Activated naive CD4-positive, alpha-beta T cell (primary cell): ENCODE results near the gene TOR1AIP2.

ENCODE experiments used
- DNase-seq, 4 experiments: peaks; one replicate each; lab custom pipeline; 2025; lab: John Stamatoyannopoulos, UW

The TOR1AIP2 gene

DNA sequence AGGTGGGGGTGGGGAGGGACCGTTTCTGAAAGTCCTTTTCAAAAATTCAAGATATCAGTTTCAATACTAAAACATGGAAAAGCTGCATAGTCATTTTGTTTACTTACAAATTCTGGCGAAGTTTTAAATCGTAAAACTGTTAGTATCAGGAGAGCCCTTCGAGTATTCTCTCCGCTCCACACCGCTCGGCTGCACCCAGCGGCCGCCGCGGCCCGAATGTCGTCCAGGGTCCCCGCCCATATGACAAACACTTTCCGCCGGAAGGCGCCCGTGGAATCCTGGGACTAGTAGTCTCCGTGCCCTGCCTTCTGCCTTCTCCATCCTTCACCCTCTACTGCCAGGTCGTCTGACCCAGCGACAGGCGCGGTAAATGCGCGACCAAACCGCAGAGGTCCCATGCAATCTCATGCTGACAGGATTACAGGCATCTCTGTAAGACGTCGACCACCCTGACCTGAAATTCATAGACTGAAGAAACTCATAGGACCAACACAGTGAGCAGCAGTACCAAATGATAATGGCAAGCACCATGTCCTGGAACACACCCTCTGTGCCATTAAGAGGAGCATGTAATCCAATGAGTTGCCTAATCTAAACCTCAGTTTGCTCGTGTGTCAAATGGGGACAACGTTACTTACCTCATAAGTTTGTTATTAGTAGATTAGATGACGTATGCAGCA, at the start of gene TOR1AIP2:
Gene TOR1AIP2 (minus strand): TSS at position 218 of the 680 bp plus-strand sequence. CDS start 25,138 bp downstream, outside the sequence.
- DNase-seq: peak; percentile 42 to 78 (median 57)

DNA sequence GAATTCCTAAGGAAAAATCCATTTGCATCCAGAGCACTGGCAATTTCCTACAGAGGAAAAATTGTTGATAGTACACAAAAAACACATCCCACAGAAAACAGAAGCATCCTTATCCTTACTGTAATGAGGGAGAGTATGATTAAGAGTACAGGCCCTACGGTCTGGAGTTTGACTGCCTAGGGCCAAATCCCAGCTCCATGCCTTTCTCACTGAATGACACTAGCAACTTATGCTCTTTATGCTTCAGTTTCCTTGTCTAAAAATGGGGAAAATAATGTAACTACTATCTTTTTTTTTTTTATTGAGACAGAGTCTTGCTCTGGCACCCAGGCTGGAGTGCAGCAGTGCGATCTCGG, 49.2 kb upstream of the TOR1AIP2 start:
- DNase-seq: no peak

DNA sequence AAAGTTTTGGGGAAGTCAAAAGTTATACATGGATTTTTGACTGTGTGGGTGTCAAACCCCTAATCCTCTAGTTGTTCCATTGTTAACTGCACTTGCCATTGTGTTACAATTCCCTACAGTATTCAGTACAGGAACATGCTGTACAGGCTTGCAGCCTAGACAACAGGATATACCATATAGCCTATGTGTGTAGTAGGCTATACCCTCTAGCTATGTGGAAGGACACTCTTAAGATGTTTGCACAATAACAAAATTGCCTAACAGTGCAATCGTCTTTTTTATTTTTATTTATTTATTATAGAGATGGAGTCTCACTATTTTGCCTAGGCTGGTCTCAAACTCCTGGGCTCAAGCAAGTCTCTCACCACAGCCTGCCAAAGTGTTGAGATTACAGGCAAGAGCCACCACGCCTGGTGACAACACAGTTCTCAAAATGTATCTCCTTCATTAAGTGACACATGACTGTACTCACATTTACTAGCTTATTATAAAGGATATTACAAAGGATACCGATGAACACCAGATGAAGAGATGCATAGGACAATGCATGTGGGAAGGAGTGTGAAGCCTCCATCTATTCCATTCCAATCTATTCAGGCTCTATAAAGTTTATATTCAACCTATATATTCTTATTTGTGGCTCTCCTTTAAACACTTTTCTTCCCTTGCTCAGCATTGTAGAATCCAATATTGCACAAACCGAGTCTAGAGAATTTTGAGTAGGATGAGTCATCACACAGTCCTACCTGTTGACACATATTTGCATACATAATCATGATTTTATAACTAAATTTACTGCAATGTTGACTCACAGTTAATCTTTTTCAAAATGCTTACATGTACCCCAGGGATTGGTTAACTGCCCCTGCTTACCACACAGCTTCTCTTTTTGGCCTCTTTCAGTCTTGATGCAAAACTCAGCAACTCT, 48.6 kb upstream of the TOR1AIP2 start:
- DNase-seq: no peak

DNA sequence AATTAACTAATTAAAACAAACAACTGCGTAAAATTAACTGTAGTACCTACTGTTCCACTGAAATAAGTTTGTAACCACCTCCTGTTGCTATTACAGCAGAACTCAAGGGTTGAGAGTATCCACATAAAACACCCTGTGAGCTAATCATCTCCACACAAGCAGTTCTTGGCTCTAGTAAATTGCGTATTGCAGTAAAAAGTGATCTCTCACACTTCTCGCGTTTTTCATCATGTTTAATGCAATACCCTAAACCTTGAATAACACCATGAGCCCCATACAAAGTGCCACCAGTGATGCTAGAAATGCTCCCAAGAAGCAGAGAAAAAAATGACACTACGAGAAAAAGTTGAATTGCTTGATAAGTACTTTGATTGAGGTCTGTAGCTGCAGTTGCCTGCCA, 47.7 kb upstream of the TOR1AIP2 start:
- no peak for DNase-seq

DNA sequence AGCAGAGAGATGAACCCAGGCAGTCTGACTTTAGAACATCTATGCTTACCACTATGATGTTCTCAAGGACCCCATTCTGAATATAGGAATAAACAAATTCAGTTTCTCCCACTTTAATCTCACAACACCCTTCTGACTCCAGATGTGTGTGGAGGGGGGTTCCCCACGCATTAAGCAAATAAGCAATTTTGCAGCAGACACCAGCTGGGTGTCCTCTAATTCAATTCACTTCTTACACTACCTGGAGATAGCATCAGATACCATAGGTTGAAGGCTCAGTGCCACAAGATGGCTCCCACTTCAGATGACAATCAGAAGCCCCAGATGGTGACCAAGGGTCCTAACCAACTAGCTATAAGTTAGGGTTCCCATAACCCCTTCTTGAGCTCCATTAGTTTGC, 46.7 kb upstream of the TOR1AIP2 start:
- DNase-seq: no peak

DNA sequence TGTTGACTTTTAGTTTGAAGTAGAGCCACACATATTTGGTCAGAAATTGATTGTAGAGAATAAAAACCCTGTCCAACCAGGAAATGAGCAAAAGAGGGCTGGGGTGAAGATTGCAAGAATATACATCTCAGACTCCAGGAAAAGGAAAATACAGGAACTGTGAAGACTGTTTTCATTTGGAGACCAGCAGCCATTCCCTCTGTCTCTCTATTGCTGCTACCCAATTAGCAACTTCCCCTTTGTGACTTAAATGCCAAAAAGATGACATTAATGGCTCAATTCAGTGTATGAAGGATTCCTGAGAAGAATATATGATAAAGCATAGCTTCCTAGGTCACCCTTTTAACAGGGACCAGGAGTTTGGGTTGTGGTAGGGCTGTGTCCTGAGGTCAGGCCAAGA, 45.4 kb upstream of the TOR1AIP2 start:
- DNase-seq: no peak

DNA sequence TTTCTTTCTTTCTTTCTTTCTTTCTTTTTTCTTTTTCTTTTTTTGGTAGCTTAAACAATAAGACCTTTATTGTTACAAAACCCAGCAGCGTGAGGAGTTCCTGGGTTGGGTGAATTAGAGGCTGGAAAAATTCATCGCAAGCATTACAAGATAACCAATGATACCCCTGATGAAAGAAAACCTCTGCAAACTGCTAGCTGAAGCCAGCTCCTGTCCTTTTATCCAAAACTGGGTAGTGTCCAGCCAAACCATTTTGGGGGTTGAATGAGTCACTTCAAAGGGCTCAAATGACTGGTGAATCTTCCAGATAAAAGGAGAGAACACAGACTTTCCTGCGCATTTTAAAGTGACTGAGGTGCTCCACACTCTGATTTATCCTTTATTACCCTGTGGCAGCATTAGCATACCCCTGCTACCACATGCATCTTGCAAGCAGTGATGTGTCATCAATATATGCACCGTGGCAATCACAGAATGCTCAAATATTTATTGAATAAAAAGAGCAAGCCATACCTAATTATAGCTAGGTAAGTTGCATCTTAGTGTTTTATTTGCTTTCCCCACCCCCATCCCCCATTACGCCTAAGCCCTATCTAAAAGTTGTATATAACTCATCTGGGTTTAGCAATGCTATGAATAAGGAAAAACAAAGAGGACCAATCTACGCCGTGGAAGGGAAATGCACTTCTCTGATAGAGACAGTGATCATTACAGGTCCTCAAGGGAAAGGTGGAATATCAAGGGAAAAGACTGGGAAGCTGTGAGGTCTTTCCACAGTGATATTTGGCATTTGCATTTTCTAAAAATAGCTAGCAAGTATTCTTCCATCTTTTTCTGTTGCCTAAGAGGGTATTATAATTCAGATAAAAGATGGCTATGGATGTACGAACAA, 44.6 kb upstream of the TOR1AIP2 start:
- DNase-seq: no peak

DNA sequence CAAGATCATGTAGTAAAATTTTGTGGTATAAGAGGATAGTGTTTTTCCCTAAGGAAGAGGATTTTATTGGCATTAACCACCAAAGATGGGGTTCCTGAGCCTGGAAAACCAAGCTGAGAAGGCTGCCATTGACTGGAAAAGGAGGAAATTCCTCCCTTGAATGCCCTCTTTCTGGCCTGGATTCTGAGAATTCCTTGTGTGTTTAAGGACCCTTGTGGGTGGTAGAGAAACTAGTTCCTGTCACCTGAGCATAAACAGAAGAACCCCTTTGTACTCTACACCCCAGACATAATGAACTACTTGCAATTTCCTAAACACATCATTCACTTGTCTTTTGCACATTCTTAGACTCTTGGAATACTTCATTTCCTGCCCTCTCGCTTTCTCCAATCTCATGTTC, 43.9 kb upstream of the TOR1AIP2 start:
- no peak for DNase-seq

DNA sequence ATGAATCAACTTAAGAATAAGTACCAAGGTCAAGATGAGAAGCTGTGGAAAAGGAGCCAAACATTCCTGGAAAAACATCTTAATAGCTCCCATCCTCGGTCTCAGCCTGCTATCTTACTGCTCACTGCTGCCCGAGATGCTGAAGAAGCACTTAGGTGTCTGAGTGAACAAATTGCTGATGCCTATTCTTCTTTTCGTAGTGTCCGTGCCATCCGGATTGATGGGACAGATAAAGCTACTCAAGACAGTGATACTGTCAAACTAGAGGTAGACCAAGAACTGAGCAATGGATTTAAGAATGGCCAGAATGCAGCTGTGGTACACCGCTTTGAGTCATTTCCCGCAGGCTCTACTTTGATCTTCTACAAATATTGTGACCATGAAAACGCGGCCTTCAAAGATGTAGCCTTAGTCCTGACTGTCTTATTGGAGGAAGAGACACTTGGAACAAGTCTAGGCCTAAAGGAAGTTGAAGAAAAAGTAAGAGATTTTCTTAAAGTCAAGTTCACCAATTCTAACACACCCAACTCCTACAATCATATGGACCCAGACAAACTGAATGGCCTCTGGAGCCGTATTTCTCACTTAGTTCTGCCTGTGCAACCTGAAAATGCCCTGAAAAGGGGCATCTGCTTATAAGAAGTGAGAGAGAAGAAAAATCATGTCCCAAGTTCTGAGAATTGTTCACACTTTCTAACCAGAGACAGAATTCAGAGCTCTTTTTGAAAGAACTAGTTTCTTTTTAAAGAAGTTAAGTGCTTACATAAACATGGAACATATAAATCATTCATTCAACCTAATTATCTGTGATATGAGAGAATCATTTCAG, 40.2 kb upstream of the TOR1AIP2 start:
- DNase-seq: no peak

DNA sequence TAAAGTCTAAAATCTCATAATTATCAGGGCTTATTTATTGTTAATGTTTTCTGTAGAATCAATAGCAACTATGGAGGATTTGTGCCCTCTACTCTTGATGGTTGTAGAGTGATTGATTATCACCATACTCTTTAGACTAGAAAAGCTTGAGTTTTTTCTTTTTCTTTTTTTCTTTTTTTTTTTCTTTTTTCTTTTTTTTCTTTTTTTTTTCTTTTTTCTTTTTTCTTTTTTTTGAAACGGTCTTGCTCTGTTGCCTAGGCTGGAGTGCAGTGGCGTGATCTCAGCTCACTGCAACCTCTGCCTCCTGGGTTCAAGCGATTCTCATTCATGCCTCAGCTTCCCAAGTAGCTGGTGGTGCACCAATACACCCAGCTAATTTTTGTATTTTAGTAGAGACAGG, 34.2 kb upstream of the TOR1AIP2 start:
- no peak for DNase-seq

DNA sequence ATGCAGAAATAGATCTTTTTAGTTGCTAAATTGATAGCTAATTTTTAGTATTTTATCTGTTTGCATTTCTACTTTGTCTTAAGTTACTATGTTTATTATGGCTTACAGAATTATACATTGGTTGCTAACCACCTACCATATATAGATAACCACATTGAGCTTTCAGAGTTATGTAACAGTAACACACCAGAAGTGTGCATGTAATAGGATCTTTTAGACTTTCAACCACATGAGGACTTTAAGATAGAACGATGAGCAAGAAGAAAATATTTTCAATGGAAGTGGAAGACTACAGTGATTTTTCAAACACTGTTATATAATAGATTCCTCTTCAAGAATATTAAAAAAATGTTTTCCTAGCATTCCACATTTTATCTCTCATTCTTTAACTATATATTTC, 33.3 kb upstream of the TOR1AIP2 start:
- no peak for DNase-seq

DNA sequence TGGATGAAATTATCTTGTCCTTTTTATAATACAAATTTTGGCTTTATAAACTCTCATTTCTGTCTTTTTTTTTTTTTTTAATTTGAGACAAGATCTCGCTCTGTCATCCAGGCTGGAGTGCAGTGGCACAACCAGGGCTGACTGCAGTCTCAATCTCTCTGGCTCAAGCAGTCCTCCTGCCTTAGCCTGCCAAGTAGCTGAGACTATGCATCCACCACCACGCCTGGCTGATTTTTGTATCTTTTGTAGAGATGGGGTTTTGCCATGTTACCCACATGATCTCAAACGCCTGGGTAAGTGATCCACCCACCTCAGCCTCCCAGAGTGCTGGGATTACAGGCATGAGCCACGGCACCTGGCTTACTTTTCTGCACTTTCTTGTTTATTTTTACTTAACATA, 12.0 kb upstream of the TOR1AIP2 start:
- no peak for DNase-seq

DNA sequence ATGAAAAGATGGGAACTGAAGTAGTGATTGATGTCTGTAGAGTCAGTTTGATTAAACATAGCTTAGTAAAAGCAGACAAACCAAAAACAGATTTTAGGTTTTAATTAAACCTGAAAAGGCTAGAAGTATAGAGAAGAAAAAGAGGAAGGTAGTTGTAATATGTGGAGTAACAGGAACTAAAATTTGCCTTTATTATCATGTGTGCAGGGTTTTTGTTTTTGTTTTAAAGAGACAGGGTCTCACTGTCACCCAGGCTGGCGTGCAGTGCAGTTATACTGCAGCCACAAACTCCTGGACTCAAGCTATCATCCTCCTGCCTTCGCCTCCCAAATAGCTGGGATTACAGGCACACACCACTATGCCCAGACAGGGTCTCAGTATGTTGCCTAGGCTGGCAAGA, 10.5 kb upstream of the TOR1AIP2 start:
- no peak for DNase-seq

DNA sequence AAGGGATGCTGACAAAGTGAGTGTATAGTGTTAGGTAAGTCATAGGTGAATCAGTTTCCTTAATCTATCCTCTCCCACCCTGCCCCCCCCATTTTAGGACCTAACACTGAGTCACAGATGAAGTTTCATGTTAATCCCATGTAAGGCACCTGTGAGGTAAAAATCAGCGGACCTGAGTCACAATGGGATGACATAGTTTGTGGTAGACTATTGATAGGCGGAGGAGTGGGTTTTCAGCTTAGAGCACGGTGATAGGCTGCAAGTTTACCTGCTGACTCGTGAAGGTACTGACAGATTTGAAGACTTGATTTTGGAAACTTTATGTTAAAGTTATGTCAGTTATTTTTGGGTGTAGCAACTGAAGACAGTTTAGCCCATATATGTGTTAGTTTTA, 6.1 kb upstream of the TOR1AIP2 start:
- peak in 1 of 4 experiments; percentile 15 for DNase-seq

DNA sequence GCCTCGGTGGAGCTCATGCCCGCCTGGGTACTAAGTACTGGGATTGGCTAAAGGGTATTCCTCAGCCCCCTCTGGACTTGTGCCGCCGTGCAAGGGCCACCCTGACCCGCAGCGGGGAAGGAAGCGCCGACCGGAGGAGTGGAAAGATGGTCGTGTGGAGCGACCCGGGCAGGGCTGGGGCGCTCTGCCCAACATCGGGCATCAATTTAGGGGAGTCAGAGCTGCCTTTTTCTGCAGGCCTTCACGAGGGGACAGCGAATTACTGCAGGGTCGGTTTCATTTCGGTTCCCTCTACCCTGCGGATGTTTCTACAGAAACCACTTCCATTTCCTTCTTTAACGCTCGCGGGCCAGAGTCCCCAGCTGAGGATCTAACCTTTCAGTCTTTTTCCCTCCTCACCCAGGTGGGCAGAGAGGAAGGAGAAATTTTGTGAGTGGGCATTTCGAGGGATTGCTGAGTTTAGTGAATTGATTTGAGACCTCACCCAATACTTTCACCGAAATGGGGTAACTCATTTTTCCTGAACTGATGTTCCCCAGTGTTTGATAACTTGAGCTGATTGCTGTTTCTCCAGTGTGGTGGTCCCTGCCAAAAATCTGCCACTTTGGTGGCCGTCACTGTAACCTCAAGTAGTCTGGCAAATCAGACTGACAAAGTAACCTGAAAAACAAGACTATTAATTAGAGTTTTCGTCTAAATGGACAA, 5.6 kb upstream of the TOR1AIP2 start:
- DNase-seq: no peak

DNA sequence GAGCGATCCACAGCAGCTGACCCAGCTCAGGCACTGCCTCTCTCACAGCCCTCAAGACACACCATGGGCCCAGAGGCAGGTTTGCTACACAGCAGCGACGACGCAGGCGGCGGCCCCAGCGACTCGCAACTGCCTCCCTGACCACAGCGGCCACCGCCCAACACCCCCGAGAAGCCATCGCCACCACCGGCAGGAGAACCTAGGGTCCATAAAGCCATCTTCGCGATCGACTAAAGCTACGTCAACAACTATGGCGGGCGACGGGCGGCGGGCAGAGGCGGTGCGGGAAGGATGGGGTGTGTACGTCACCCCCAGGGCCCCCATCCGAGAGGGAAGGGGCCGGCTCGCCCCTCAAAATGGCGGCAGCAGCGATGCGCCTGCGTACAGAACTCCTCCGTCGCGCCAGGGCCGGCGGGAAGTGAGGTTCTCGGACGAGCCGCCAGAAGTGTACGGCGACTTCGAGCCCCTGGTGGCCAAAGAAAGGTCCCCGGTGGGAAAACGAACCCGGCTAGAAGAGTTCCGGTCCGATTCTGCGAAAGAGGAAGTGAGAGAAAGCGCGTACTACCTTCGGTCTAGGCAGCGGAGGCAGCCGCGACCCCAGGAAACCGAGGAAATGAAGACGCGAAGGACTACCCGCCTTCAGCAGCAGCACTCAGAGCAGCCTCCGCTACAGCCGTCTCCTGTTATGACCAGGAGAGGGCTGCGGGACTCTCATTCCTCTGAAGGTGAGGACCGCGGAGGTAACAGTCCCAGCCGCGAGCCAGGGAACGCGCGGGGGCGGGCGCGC, 4.8 kb upstream of the TOR1AIP2 start, which contains the start of gene TOR1AIP1:
Gene TOR1AIP1 (plus strand): TSS at position 33 of the 787 bp plus-strand sequence. CDS start 218 bp downstream, at position 251.
- peak; percentile 93 to 96 (median 94) for DNase-seq

DNA sequence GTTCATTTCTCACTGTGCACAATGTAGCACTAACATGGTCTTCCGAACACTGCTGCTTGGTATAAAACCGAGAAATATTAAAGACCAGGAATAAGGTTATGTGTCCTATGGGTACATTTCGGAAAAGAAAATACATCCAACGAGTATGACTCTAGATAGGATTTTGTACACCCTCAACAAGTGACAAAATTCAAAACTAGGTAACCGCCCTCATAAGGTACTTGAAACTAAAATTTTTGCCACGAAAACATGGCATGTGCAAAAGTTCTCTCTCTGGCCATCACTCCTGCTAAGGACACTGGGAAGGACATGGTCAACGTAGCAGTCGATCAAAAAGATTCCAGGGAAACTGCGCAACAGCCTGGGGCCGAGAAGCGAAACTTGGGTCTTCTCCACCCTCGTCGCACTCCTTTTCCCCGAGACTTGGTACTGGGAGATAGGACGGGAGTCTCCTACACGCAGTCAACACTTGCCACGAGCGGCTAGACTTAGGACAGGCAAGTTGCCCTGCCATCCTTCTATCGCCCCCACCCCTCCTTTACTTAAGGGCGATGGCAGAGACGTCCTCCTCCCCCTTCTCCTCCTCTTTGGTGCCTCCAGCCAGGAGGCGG, 4.1 kb upstream of the TOR1AIP2 start:
- no peak for DNase-seq

DNA sequence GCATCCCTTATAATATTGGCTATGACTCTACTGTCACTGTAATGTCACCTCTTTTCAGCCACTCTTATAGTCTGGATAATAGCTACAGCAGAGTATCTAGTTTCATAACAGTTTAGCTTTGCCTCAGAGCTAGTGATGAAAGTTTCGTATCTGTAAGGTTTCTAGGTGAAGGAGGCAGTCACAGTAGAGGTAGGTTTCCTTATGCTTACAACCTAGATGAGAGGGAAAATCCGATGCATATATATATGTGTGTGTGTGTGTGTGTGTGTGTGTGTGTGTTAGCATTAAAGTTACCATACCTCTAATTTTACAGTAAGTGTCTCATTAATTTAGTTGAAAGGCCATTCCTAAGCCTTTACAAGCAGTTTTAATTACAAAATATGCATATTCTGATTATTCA, 2.2 kb upstream of the TOR1AIP2 start:
- no peak for DNase-seq

DNA sequence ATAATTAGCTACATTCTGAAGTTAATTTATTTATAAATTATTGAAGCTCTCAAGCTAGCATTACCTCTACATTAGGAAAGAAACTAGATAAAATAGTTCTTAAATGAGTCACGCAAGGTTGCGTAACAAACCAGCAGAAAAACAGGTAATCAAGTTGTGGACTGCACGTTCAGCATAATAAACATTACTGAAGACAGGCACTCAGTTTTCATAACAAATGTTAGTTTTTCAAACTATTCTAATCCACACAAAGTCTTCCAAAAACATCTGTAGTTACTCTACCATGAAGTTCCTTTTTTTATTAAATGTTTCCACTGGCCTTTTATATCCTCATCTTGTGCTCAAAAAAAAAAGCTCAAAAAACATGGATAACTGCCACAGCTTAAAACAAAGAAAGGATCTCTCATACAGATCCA, 1.3 kb downstream of the TOR1AIP2 start:
- no peak for DNase-seq
